ENCODE results near the gene CYP4V2.
"Not testable (repeated sequence)": the region's sequence is repeated elsewhere in the genome, so short reads cannot be mapped to it uniquely, and the experiment has no call there.

CYP4V2 gene

DNA sequence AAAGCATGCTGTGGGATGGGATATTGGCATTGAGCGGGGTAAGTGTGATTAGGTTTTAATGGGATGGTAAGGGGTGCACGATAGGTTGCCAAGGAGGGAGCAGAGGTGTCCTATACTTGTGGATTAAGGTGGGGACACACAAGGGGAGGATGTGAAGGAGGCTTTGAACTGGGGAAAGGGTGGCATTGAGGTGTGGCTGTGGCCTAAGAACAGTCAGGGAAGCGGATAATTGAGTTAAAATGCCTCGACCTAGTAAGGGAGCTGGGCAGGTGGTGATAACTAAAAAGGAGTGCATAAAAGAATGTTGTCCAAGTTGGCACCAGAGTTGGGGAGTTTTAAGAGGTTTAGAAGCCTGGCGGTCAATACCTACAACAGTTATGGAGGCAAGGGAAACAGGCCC, 53.5 kb downstream of the CYP4V2 start:
- DNase-seq (ENCODE audit: low spot score): no peak
- no peak for TF ChIP-seq CTCF (IDR thresholded peaks at IDR 0.05; ENCODE audit: extremely low read depth, missing control alignments)

- DNase-seq (ENCODE audit: low spot score): not testable (repeated sequence)
Observed at GRCh38 chr4:186247062-186247752, 55.8 kb downstream of the CYP4V2 start.

DNA sequence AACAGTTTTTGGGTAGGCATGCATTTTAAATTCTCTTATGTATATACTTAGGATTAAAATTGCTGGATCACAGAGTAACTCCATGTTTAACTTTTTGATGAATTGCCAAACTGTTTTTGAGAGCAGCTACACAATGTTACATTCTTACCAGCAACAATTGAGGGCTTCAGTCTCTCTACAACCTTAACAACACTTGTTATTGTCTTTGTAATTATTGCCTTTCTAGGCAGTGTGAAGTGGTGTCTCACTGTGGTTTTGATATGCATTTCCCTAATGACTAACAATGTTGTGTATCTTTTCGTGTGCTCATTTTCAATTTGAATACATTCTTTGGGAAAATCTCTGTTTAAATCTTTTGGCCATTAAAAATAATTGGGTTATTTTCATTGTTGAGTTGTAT, 57.3 kb downstream of the CYP4V2 start:
- no peak for TF ChIP-seq CTCF (IDR thresholded peaks at IDR 0.05; ENCODE audit: extremely low read depth, missing control alignments)
- no peak for DNase-seq (ENCODE audit: low spot score)

GRCh38 chr4:186249785-186250754, 58.7 kb downstream of the CYP4V2 start:
- no peak for TF ChIP-seq CTCF (IDR thresholded peaks at IDR 0.05; ENCODE audit: extremely low read depth, missing control alignments)
- DNase-seq (ENCODE audit: low spot score): no peak

GRCh38 chr4:186250760-186251159, 59.4 kb downstream of the CYP4V2 start:
- DNase-seq (ENCODE audit: low spot score): no peak
- TF ChIP-seq CTCF (IDR thresholded peaks at IDR 0.05; ENCODE audit: extremely low read depth, missing control alignments): no peak

GRCh38 chr4:186255122-186255521, 63.8 kb downstream of the CYP4V2 start:
- no peak for TF ChIP-seq CTCF (IDR thresholded peaks at IDR 0.05; ENCODE audit: extremely low read depth, missing control alignments)
- no peak for DNase-seq (ENCODE audit: low spot score)

DNA sequence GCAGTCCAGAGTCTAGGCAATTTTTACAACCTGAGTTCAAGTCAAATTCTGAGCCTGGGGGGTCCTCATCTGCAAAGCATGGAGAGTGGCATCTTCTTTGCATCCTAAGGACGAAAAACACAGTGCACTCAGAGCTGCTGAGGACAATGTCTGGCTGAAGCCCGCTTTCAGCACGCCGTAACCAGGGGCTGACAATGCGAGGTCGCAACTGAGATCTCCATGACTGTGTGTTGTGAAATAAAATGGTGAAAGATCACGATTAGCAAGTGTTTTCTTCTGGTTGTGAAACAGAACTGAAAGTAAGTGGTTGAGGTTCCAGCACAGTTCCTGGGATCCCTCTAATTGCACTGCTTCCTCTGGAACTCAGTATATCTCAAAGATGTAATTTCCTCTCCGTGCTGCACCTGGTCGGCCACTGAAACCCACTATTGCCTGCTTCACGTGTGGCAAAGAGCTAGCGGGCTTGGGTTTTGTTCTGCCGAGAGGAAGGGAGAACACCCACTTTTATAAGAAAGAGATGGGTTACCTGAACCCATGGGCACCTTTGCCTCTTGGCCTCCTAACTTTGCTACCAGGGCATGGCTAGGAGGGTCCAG, 66.9 kb downstream of the CYP4V2 start:
- DNase-seq (ENCODE audit: low spot score): no peak
- TF ChIP-seq CTCF (IDR thresholded peaks at IDR 0.05; ENCODE audit: extremely low read depth, missing control alignments): no peak
